Large intestine (tissue), 3 donors: ENCODE measurements around the gene RINL. TPM values are rescaled to one million over a fixed set of nuclear protein-coding genes. Genes with fewer than 3 reads are reported as not detected.

Experiments
- DNase-seq, 2 donors: peaks; one replicate each; pipeline versions ENCODE4 v3.0.0 to v3.0.0-alpha.2; 2013
- H3K27ac ChIP-seq: one replicate; pipeline ENCODE4 v1.5.1; 2013; ENCODE audit warnings: low read length
- H3K27me3 ChIP-seq: 2 replicates; pipeline ENCODE4 v1.6.1; 2013; ENCODE audit warnings: low read length; ENCODE audit not compliant: control insufficient read depth, insufficient read depth
- H3K36me3 ChIP-seq: 2 replicates; pipeline ENCODE4 v1.6.1; 2013; ENCODE audit warnings: low read length; ENCODE audit not compliant: control insufficient read depth, insufficient read depth
- H3K4me1 ChIP-seq: one replicate; pipeline ENCODE4 v1.6.1; 2013; ENCODE audit warnings: low read length; ENCODE audit not compliant: control insufficient read depth, insufficient read depth
- H3K4me3 ChIP-seq: one replicate; pipeline ENCODE4 v1.5.1; 2013; ENCODE audit warnings: low read length
- H3K9me3 ChIP-seq: one replicate; pipeline ENCODE4 v1.6.1; 2013; ENCODE audit warnings: mild to moderate bottlenecking, low read depth, low read length, moderate library complexity; ENCODE audit not compliant: control insufficient read depth
- WGBS: methylation state at CpG from one replicate; pipeline ENCODE4 v1.1.5; 2013; ENCODE audit warnings: low lambda C conversion rate; ENCODE audit not compliant: insufficient coverage; 5-methylcytosine and 5-hydroxymethylcytosine counted together
- polyA plus RNA-seq: library from polyadenylated mRNA; unstranded; fragments of 120-200 nt; gene quantifications from one replicate; pipeline ENCODE4 v1.2.1, GENCODE V29; 2013

Gene RINL
- polyA plus RNA-seq, 1 donor: 31.8 TPM

DNA sequence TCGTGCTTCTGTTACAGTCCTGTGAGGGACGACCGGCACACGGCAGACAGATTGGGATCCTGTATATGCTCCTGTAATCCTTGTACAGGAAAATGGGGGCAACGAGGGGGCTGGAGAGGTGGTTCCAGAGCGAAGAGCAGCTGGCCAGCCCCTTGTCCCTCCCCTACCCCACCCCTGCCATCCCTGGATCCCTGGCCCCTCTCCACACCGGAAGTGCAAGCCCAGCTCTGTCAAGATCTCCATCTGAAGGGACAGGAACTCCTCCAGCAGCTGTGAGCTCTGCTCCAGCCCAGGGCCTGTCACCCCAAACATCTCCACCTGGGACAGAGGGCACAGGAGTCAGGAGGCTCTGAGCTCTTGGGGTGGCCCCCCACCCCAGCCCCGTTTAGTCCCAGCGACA lies 39.4 kb upstream of the RINL start:
- Histone ChIP-seq H3K36me3 (peaks cover 26% of the 10 kb centered on the region), H3K4me1 (peaks cover 8% of the 10 kb centered on the region), H3K27ac (no peak overlapping the region), H3K9me3 (no peaks in the 10 kb centered on the region), H3K27me3 (peaks cover under 1% of the 10 kb centered on the region), H3K4me3 (no peak overlapping the region)
- no CpG with 5 or more reads among the region's 9 CpGs for WGBS
- DNase-seq: no peak

GRCh38 chr19:38915329-38916321 lies 37.5 kb upstream of the RINL start:
- Histone ChIP-seq H3K4me1 (peaks cover 8% of the 10 kb centered on the region), H3K27me3 (peaks cover 14% of the 10 kb centered on the region), H3K4me3 (no peak overlapping the region), H3K36me3 (peaks cover 15% of the 10 kb centered on the region), H3K27ac (no peak overlapping the region), H3K9me3 (peaks cover 4% of the 10 kb centered on the region)
- 100% methylated on average over 1 of the region's 44 CpGs for WGBS
- DNase-seq: no peak

DNA sequence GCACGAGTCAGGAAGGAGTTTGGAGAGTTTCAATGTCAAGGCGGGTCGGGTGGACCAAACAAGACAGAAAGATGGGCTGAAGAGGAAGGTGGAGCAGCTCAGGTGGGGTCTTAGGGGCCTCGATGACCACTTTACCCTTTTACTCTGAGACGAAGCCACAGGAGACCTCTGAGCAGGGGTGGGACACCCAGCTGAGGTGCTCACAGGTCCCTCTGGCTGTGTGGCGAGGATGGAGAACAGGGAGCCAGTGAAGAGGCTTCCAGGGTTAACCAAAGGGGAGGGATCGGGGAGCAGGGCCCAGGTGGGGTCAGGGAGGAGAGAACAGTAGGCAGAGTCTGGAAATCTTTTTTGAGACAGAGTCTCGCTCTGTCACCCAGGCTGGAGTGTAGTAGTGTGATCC lies 35.9 kb upstream of the RINL start:
- Histone ChIP-seq H3K36me3 (peaks cover 13% of the 10 kb centered on the region), H3K27me3 (peaks cover 14% of the 10 kb centered on the region), H3K9me3 (peaks cover 4% of the 10 kb centered on the region), H3K27ac (no peak overlapping the region), H3K4me1 (peaks cover 8% of the 10 kb centered on the region), H3K4me3 (no peak overlapping the region)
- DNase-seq: no peak
- no CpG with 5 or more reads among the region's 8 CpGs for WGBS

DNA sequence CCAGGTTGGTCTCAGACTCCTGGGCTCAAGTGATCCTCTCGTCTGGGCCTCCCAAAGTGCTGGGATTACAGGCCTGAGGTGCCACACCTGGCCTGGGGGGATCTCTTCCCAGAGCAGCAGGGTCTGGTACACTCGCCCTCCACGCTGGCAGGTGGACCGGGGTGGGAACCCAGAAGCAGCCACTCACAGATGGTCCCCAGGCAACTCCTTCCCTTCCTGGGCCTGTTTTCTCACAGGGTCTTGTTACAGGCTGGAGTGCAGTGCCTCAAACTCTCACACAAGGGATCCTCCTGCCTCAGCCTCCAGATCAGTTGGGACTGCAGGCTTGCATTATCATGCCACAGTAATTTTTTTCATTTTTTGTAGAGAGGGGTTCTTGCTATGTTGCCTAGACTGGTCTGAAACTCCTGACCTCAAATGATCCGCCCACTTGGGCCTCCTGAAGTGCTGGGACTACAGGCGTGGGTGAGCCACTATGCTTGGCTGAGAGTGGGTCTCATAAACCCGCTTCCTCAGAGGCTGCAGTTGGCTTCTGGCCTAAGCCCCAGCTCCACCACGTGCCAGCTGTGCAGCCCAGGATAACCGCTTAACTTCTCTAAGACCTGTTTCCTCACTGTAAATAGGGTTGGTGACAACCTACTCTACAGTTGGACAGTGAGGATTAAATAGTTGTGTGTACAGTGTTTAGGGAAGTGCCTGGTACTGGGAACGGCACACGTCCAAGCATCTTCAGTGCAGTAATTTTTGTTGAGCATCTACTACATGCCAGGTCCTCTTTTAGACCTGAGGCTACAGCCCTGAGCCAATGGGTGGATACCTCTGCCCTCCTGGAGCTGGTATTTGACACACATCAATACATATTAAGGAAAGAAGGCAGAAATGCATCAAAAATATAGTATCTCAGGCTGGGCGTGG lies 34.8 kb upstream of the RINL start:
- H3K4me3 ChIP-seq: no peak overlapping the region
- 100% methylated on average over 1 of the region's 12 CpGs for WGBS
- no peak overlapping the region for H3K27ac ChIP-seq
- peaks cover 15% of the 10 kb centered on the region for H3K36me3 ChIP-seq
- peaks cover 3% of the 10 kb centered on the region for H3K4me1 ChIP-seq
- DNase-seq: no peak
- peaks cover 4% of the 10 kb centered on the region for H3K9me3 ChIP-seq
- peaks cover 14% of the 10 kb centered on the region for H3K27me3 ChIP-seq

GRCh38 chr19:38911388-38912001 lies 33.4 kb upstream of the RINL start:
- Histone ChIP-seq H3K4me3 (no peak overlapping the region), H3K4me1 (no peaks in the 10 kb centered on the region), H3K36me3 (peaks cover 27% of the 10 kb centered on the region), H3K27me3 (peaks cover 14% of the 10 kb centered on the region), H3K9me3 (peaks cover 6% of the 10 kb centered on the region), H3K27ac (no peak overlapping the region)
- no CpG with 5 or more reads among the region's 16 CpGs for WGBS
- DNase-seq: no peak

GRCh38 chr19:38910488-38910887 lies 32.4 kb upstream of the RINL start:
- peaks cover 14% of the 10 kb centered on the region for H3K27me3 ChIP-seq
- peaks cover 29% of the 10 kb centered on the region for H3K36me3 ChIP-seq
- peaks cover 6% of the 10 kb centered on the region for H3K9me3 ChIP-seq
- no peaks in the 10 kb centered on the region for H3K4me1 ChIP-seq
- H3K27ac ChIP-seq: no peak overlapping the region
- H3K4me3 ChIP-seq: no peak overlapping the region
- DNase-seq: no peak
- WGBS: 100% methylated on average over 1 of the region's 12 CpGs

GRCh38 chr19:38908911-38909310 lies 30.8 kb upstream of the RINL start:
- no peak for DNase-seq
- Histone ChIP-seq H3K27me3 (peaks cover 14% of the 10 kb centered on the region), H3K4me3 (no peak overlapping the region), H3K36me3 (peaks cover 23% of the 10 kb centered on the region), H3K27ac (no peak overlapping the region), H3K4me1 (no peaks in the 10 kb centered on the region), H3K9me3 (peaks cover 6% of the 10 kb centered on the region)
- no CpG with 5 or more reads among the region's 10 CpGs for WGBS

- H3K4me1 ChIP-seq: no peaks in the 10 kb centered on the region
- peaks cover 14% of the 10 kb centered on the region for H3K27me3 ChIP-seq
- WGBS: 94% methylated on average over 3 of the region's 12 CpGs
- H3K36me3 ChIP-seq: peaks cover 23% of the 10 kb centered on the region
- no peak overlapping the region for H3K4me3 ChIP-seq
- peaks cover 6% of the 10 kb centered on the region for H3K9me3 ChIP-seq
- no peak for DNase-seq
- no peak overlapping the region for H3K27ac ChIP-seq
Observed at GRCh38 chr19:38907670-38908069, 29.6 kb upstream of the RINL start.

DNA sequence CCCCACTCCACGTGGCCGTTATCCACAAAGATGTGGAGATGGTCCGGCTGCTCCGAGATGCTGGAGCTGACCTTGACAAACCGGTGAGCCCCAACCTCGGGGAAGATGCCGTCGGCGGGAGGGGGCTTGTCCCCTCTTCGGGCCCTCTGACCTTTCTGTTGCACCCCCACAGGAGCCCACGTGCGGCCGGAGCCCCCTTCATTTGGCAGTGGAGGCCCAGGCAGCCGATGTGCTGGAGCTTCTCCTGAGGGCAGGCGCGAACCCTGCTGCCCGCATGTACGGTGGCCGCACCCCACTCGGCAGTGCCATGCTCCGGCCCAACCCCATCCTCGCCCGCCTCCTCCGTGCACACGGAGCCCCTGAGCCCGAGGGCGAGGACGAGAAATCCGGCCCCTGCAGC lies 29.2 kb upstream of the RINL start:
- peaks cover 23% of the 10 kb centered on the region for H3K36me3 ChIP-seq
- no peak overlapping the region for H3K4me3 ChIP-seq
- peaks cover 6% of the 10 kb centered on the region for H3K9me3 ChIP-seq
- H3K4me1 ChIP-seq: no peaks in the 10 kb centered on the region
- peaks cover 11% of the 10 kb centered on the region for H3K27me3 ChIP-seq
- WGBS: no CpG with 5 or more reads among the region's 29 CpGs
- H3K27ac ChIP-seq: no peak overlapping the region
- DNase-seq: no peak

DNA sequence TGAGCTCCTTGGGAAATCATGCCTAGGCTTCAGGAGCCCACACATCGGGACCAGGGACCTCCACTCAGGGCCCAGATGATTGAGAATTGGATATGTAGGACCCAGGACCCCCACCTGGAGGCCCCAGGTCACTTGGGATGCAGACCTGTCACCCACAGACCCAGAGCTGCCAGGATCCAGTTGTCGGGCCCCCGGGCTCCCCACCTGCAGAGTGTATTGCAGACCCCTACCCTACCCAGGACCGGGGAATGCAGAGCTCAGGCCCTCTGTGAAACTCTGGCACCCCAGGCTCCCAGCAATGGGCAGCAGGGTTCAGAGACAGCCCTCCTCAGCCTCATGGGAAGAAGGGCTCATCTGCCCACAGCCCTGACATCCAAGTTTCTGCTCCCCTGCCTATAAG lies 27.5 kb upstream of the RINL start:
- no CpG with 5 or more reads among the region's 4 CpGs for WGBS
- H3K4me1 ChIP-seq: peaks cover 6% of the 10 kb centered on the region
- no peak overlapping the region for H3K4me3 ChIP-seq
- no peak overlapping the region for H3K27ac ChIP-seq
- peaks cover 23% of the 10 kb centered on the region for H3K36me3 ChIP-seq
- no peaks in the 10 kb centered on the region for H3K27me3 ChIP-seq
- DNase-seq: no peak
- H3K9me3 ChIP-seq: peaks cover 2% of the 10 kb centered on the region
